HepG2 (cell line): Measurements from ENCODE around the gene CDC37. TPM values are rescaled to one million over a fixed set of nuclear protein-coding genes. Genes with fewer than 3 reads are reported as not detected.

Experiments used
- AKAP8 ChIP-seq: sonication (generic); formaldehyde crosslinking; IDR thresholded peaks from 2 replicates; pipeline ENCODE4 v1.5.1; 2020; ENCODE audit warnings: mild to moderate bottlenecking, missing genetic modification reagents
- ARID2 ChIP-seq: sonication (generic); formaldehyde crosslinking; IDR thresholded peaks from 2 replicates; pipeline ENCODE4 v1.8.1; 2022; ENCODE audit warnings: mild to moderate bottlenecking, missing genetic modification reagents, borderline replicate concordance
- GMEB1 ChIP-seq: sonication (generic); formaldehyde crosslinking; IDR thresholded peaks from 2 replicates; pipeline ENCODE4 v1.5.1; 2020; ENCODE audit warnings: missing genetic modification reagents, mild to moderate bottlenecking, borderline replicate concordance
- HBP1 ChIP-seq: IDR thresholded peaks from 2 replicates; pipeline ENCODE4 v1.6.1; 2016; ENCODE audit warnings: low read depth, control low read depth
- HIC2 ChIP-seq: sonication (generic); formaldehyde crosslinking; IDR thresholded peaks from 2 replicates; pipeline ENCODE4 v1.9.0; 2022; ENCODE audit warnings: low read depth, missing genetic modification reagents
- HMGA1 ChIP-seq: sonication (generic); formaldehyde crosslinking; conservative IDR thresholded peaks from 2 replicates; pipeline ENCODE4 v1.4.0; 2020; ENCODE audit warnings: missing genetic modification reagents
- JUND ChIP-seq: sonication (generic); formaldehyde crosslinking; IDR thresholded peaks from 2 replicates; pipeline ENCODE4 v1.8.0; 2022; ENCODE audit warnings: mild to moderate bottlenecking, missing genetic modification reagents
- MAX ChIP-seq: IDR thresholded peaks from 2 replicates; pipeline ENCODE4 v1.6.1; 2012; ENCODE audit warnings: inconsistent platforms
- NR0B2 ChIP-seq: sonication (generic); formaldehyde crosslinking; IDR thresholded peaks from 2 replicates; pipeline ENCODE4 v1.4.0; 2020; ENCODE audit warnings: mild to moderate bottlenecking, missing genetic modification reagents
- ONECUT2 ChIP-seq: sonication (generic); formaldehyde crosslinking; IDR thresholded peaks from 2 replicates; pipeline ENCODE4 v1.4.0; 2020; ENCODE audit warnings: missing genetic modification reagents
- PAF1 ChIP-seq: IDR thresholded peaks from 2 replicates; pipeline ENCODE4 v1.6.1; 2016; ENCODE audit warnings: missing genetic modification reagents, missing compliant biosample characterization
- RBM39 ChIP-seq: fragments of 200-400 bp; formaldehyde crosslinking; IDR thresholded peaks from one replicate; pipeline ENCODE4 v1.6.1; 2018; ENCODE audit warnings: antibody characterized with exemption, mild to moderate bottlenecking, low read depth, low read length; ENCODE audit not compliant: poor library complexity, severe bottlenecking
- SP4 ChIP-seq: sonication (generic); formaldehyde crosslinking; IDR thresholded peaks from 2 replicates; pipeline ENCODE4 v1.8.1; 2023; ENCODE audit warnings: mild to moderate bottlenecking, missing genetic modification reagents
- ZBTB7A ChIP-seq: sonication (generic); formaldehyde crosslinking; IDR thresholded peaks from 2 replicates; pipeline ENCODE4 v1.8.0; 2022; ENCODE audit warnings: mild to moderate bottlenecking, missing genetic modification reagents
- ZNF143 ChIP-seq: sonication (generic); formaldehyde crosslinking; IDR thresholded peaks from 2 replicates; pipeline ENCODE4 v1.4.0; 2020; ENCODE audit warnings: missing genetic modification reagents
- ZNF280B ChIP-seq: sonication (generic); formaldehyde crosslinking; IDR thresholded peaks from 2 replicates; pipeline ENCODE4 v1.5.0; 2020; ENCODE audit warnings: missing genetic modification reagents, mild to moderate bottlenecking, borderline replicate concordance
- ZNF335 ChIP-seq: sonication (generic); formaldehyde crosslinking; IDR thresholded peaks from 2 replicates; pipeline ENCODE4 v1.4.0; 2020; ENCODE audit warnings: missing genetic modification reagents
- ZNF446 ChIP-seq: sonication (generic); formaldehyde crosslinking; IDR thresholded peaks from 2 replicates; pipeline ENCODE4 v1.5.0; 2020; ENCODE audit warnings: mild to moderate bottlenecking, missing genetic modification reagents
- ZNF562 ChIP-seq: sonication (generic); formaldehyde crosslinking; IDR thresholded peaks from 2 replicates; pipeline ENCODE4 v1.8.0; 2022; ENCODE audit warnings: missing genetic modification reagents, borderline replicate concordance
- ZNF629 ChIP-seq: sonication (generic); formaldehyde crosslinking; conservative IDR thresholded peaks from 2 replicates; pipeline ENCODE4 v1.5.0; 2020; ENCODE audit warnings: missing genetic modification reagents
- ZNF660 ChIP-seq: sonication (generic); formaldehyde crosslinking; IDR thresholded peaks from 2 replicates; pipeline ENCODE4 v1.5.1; 2020; ENCODE audit warnings: mild to moderate bottlenecking, low read depth, missing genetic modification reagents, borderline replicate concordance
- polyA plus RNA-seq, 8 experiments: library from polyadenylated mRNA; depleted of rRNA in 3 of 8; stranded (reverse) in 7 of 8; unstranded in 1 of 8; fragments of >200 nt; fragmentation: Illumina TruSeq in 4 of 8; extraction: Trizol in 4 of 8; gene quantifications; 2 replicates each; pipeline versions ENCODE4 v1.2.1 to v1.2.3, GENCODE V29; 2011 to 2016; ENCODE audit warnings: low read depth in 4 of 8, missing spikeins in 1 of 8, mixed read lengths in 1 of 8; ENCODE audit not compliant: insufficient read depth in 1 of 8
- total RNA-seq, 5 experiments: library from RNA; depleted of rRNA; stranded (reverse); fragments of >200 nt; fragmentation: Illumina TruSeq; extraction: Trizol; gene quantifications; 2 replicates each; pipeline ENCODE4 v1.2.3, GENCODE V29; 2016; ENCODE audit warnings: low read depth in 1 of 5

CDC37 gene
- total and polyA plus RNA-seq, 2 of the 13 experiments (the other 11 are each of a cell fraction or from before 2014, with no cell fraction given), result 158 to 177 TPM

GRCh38 chr19:10431254-10431942 lies 28.1 kb upstream of the CDC37 start (continued):
- TF ChIP-seq MAX (peak; percentile 32; the same call in 1 of the 2 replicates), SP4 (no peak), ZNF280B (CRISPR knock-in tag) (no peak), ARID2 (CRISPR knock-in tag) (no peak), HBP1 (no peak), JUND (CRISPR knock-in tag) (no peak), AKAP8 (CRISPR knock-in tag) (no peak), ZNF629 (CRISPR knock-in tag) (peak; percentile 100), ZBTB7A (no peak), RBM39 (peak; percentile 71), ZNF562 (no peak), ZNF335 (CRISPR knock-in tag) (no peak), NR0B2 (no peak), GMEB1 (CRISPR knock-in tag) (no peak), ZNF143 (CRISPR knock-in tag) (no peak), PAF1 (CRISPR knock-in tag) (no peak), HMGA1 (CRISPR knock-in tag) (no peak), ZNF660 (no peak), HIC2 (CRISPR knock-in tag) (0 out of 2 replicates have a peak, but pooled peaks have one; percentile 16), ZNF446 (CRISPR knock-in tag) (no peak), ONECUT2 (CRISPR knock-in tag) (no peak)
